Endothelial cell of umbilical vein (primary cell): Measurements from ENCODE around the gene NCKAP5. TPM values are rescaled to one million over a fixed set of nuclear protein-coding genes. Genes with fewer than 3 reads are reported as not detected.

Experiments used
- BruUV-seq: library from RNA; stranded (reverse); fragments of 400-500 nt; replicated peaks from 2 replicates; lab custom pipeline; 2021; lab: Mats Ljungman, UMichigan
- CTCF ChIA-PET: fragments of 300-600, 350-600 bp; sonication (Branson Sonifier 250); formaldehyde crosslinking; loops from one replicate; lab custom pipeline; 2021; ENCODE audit warnings: antibody characterized with exemption, inconsistent platforms; lab: Charles Lee
- POLR2A ChIA-PET: fragments of 300-600, 350-600 bp; sonication (Branson Sonifier 250); formaldehyde crosslinking; loops from one replicate; lab custom pipeline; 2021; ENCODE audit warnings: antibody characterized with exemption, inconsistent platforms; lab: Charles Lee
- DNase-seq: peaks from one replicate; pipeline ENCODE4 v3.0.0-alpha.2; 2011; ENCODE audit warnings: low read depth, low spot score
- FAIRE-seq: peaks from 2 replicates; lab custom pipeline; 2011; peaks lifted over from hg19 to GRCh38; lab: Jason Lieb, UNC
- H2AFZ ChIP-seq: 2 replicates; pipeline ENCODE4 v1.6.0; 2012; ENCODE audit warnings: low read depth, low read length, control low read depth, inconsistent platforms
- H3K27ac ChIP-seq: 2 replicates; pipeline ENCODE4 v1.5.1; 2011; ENCODE audit warnings: low read depth, mild to moderate bottlenecking, control low read depth, low read length, moderate library complexity; ENCODE audit not compliant: insufficient read depth
- H3K27me3 ChIP-seq, 2 experiments: 2 replicates each; pipeline versions ENCODE4 v1.6.0 to v1.6.1; 2011; ENCODE audit warnings: low read length in 2 of 2, mixed read lengths in 1 of 2; ENCODE audit not compliant: control insufficient read depth in 2 of 2, insufficient read depth in 2 of 2
- H3K36me3 ChIP-seq, 2 experiments: 2 replicates in 1 of 2; 3 replicates in 1 of 2; pipeline ENCODE4 v1.5.1; 2011; ENCODE audit warnings: low read length in 2 of 2, mild to moderate bottlenecking in 1 of 2, moderate library complexity in 1 of 2; ENCODE audit not compliant: control insufficient read depth in 2 of 2, insufficient read depth in 2 of 2; ENCODE audit errors: extremely low read depth in 1 of 2
- H3K4me1 ChIP-seq: 3 replicates; pipeline ENCODE4 v1.5.1; 2011; ENCODE audit warnings: mild to moderate bottlenecking, low read length; ENCODE audit not compliant: control insufficient read depth, insufficient read depth; ENCODE audit errors: extremely low read depth
- H3K4me2 ChIP-seq: 2 replicates; pipeline ENCODE4 v1.6.1; 2011; ENCODE audit warnings: low read length, control low read depth, mixed read lengths; ENCODE audit not compliant: insufficient read depth
- H3K4me3 ChIP-seq, 3 experiments: fragments of 200-600 bp in 1 of 3; sonication (generic), shearing (Covaris generic) in 1 of 3; replicated peaks in 1 of 3; 2 replicates each; pipeline ENCODE4 v1.5.1; 2011 to 2016; ENCODE audit warnings: control low read depth in 3 of 3, low read length in 3 of 3, mild to moderate bottlenecking in 2 of 3, inconsistent platforms in 1 of 3, low read depth in 1 of 3, moderate library complexity in 1 of 3; ENCODE audit not compliant: insufficient read depth in 1 of 3
- H3K79me2 ChIP-seq: 2 replicates; pipeline ENCODE4 v1.6.0; 2012; ENCODE audit warnings: low read length, inconsistent platforms; ENCODE audit not compliant: control insufficient read depth, insufficient read depth
- H3K9ac ChIP-seq: replicated peaks from 2 replicates; pipeline ENCODE3; 2011; ENCODE audit warnings: low read length, control low read depth; ENCODE audit not compliant: insufficient read depth; ENCODE audit errors: extremely low read depth
- H3K9me1 ChIP-seq: replicated peaks from 3 replicates; pipeline ENCODE4 v1.6.0; 2011; ENCODE audit warnings: mild to moderate bottlenecking, low read length; ENCODE audit not compliant: control insufficient read depth, insufficient read depth; ENCODE audit errors: extremely low read depth
- H3K9me3 ChIP-seq: replicated peaks from 2 replicates; pipeline ENCODE4 v1.5.1; 2012; ENCODE audit warnings: low read length, inconsistent platforms; ENCODE audit not compliant: control insufficient read depth, insufficient read depth
- H4K20me1 ChIP-seq: replicated peaks from 2 replicates; pipeline ENCODE3; 2011; ENCODE audit warnings: mild to moderate bottlenecking, low read length; ENCODE audit not compliant: control insufficient read depth, insufficient read depth; ENCODE audit errors: extremely low read depth
- CTCF ChIP-seq, 2 donors: IDR thresholded peaks; 1 replicate in 1 of 2; 2 replicates in 1 of 2; pipeline ENCODE4 v1.5.1; 2011; ENCODE audit warnings: low read length in 2 of 2, mild to moderate bottlenecking in 2 of 2, moderate library complexity in 2 of 2, control low read depth in 1 of 2, inconsistent platforms in 1 of 2, low read depth in 1 of 2; ENCODE audit not compliant: insufficient read depth in 1 of 2; ENCODE audit errors: extremely low read depth in 1 of 2
- EZH2 ChIP-seq: IDR thresholded peaks from 2 replicates; pipeline ENCODE4 v1.6.1; 2012; ENCODE audit warnings: borderline replicate concordance, low read depth, mild to moderate bottlenecking, moderate library complexity, low read length, inconsistent platforms; ENCODE audit not compliant: severe bottlenecking
- FOS ChIP-seq: IDR thresholded peaks from 2 replicates; pipeline ENCODE4 v1.6.1; 2011; ENCODE audit warnings: mild to moderate bottlenecking, low read length, moderate library complexity, borderline replicate concordance; ENCODE audit not compliant: insufficient read depth
- JUN ChIP-seq: IDR thresholded peaks from 2 replicates; pipeline ENCODE4 v1.6.1; 2011; ENCODE audit warnings: borderline replicate concordance, low read depth; ENCODE audit not compliant: insufficient read length, insufficient read depth
- MAX ChIP-seq: IDR thresholded peaks from 2 replicates; pipeline ENCODE4 v1.6.1; 2011; ENCODE audit not compliant: insufficient read depth, insufficient read length
- MYC ChIP-seq: IDR thresholded peaks from one replicate; pipeline ENCODE4 v1.6.1; 2011; ENCODE audit warnings: mild to moderate bottlenecking, low read depth, low read length
- POLR2A ChIP-seq: IDR thresholded peaks from 2 replicates; pipeline ENCODE4 v1.6.1; 2012; ENCODE audit warnings: low read depth, mild to moderate bottlenecking, control low read depth, low read length
- POLR2AphosphoS5 ChIP-seq: IDR thresholded peaks from 2 replicates; pipeline ENCODE4 v1.6.1; 2012; ENCODE audit warnings: low read depth, mild to moderate bottlenecking, control low read depth, low read length, moderate library complexity; ENCODE audit not compliant: insufficient read depth
- dilution Hi-C: fragments of 300-500 bp; cut with MboI; formaldehyde crosslinking; loops from one replicate; pipeline ENCODE4 v1.15.0; 2019; ENCODE audit warnings: low sequenced_read_pairs; ENCODE audit not compliant: extremely low pct_ligation_motif_present
- intact Hi-C: fragments of 100-400 bp; cut with micrococcal nuclease; formaldehyde crosslinking; loops from one replicate; pipeline ENCODE4 v1.10.0; 2022
- polyA plus RNA-seq, 4 experiments: library from polyadenylated mRNA; depleted of rRNA in 3 of 4; stranded (reverse) in 3 of 4; unstranded in 1 of 4; fragments of >200 nt; gene quantifications; 2 replicates each; pipeline versions ENCODE4 v1.2.1 to v1.2.3, GENCODE V29; 2011 to 2012; ENCODE audit warnings: missing spikeins in 1 of 4
- total RNA-seq: library from RNA; stranded (reverse); gene quantifications from 2 replicates; pipeline ENCODE4 v1.2.3, GENCODE V29; 2021

NCKAP5 gene
- total and polyA plus RNA-seq, 2 donors (not counting 3 experiments of a cell fraction or from before 2014, with no cell fraction given), result 0.47 to 3.3 TPM

- H3K9me1 ChIP-seq, result no peaks in the 10 kb centered on the region
- no TSS peak for BruUV-seq
- DNase-seq, result no peak
- no peak overlapping the region for H3K9ac ChIP-seq
- intact Hi-C loops, result no loop called here
- no peak overlapping the region for H3K27ac ChIP-seq
- dilution Hi-C loops, result no loop called here
- no peaks in the 10 kb centered on the region for H3K27me3 ChIP-seq
- ChIA-PET POLR2A (no interaction called here), CTCF (no interaction called here)
- FAIRE-seq, result no peak
- H3K9me3 ChIP-seq, result no peaks in the 10 kb centered on the region
- no peaks in the 10 kb centered on the region for H3K79me2 ChIP-seq
- no peaks in the 10 kb centered on the region for H3K36me3 ChIP-seq
- H3K4me1 ChIP-seq, result no peaks in the 10 kb centered on the region
- H3K4me3 ChIP-seq, result no peak overlapping the region
- no peak overlapping the region for H2AFZ ChIP-seq
- no peak for TF ChIP-seq EZH2
- no peak for TF ChIP-seq POLR2AphosphoS5
- TF ChIP-seq JUN, result no peak
- no peak for TF ChIP-seq MAX
- TF ChIP-seq POLR2A, result no peak
- H3K4me2 ChIP-seq, result no peak overlapping the region
- H4K20me1 ChIP-seq, result no peaks in the 10 kb centered on the region
These were observed 15.0 kb downstream of the NCKAP5 start for GRCh38 chr2:133553251-133553650.

DNA sequence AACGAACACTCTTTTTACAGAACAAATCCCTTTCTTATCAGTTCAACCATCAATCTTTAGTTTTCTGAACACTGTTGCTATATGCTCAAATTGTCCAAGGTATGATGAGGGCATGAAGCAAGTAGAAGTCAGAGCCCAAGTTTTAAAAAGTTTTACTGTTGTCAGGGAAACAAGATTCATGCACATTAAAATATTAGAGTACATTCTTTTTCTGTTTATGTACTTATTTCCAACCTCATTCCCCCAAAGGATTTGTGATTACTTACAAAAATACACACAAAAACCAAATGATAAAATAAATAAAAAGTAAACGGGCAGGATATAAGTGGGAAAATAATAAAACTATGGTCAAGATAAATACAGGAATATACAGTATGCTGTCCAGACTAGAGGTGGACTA, 15.4 kb downstream of the NCKAP5 start:
- H3K79me2 ChIP-seq, result no peaks in the 10 kb centered on the region
- H4K20me1 ChIP-seq, result no peaks in the 10 kb centered on the region
- DNase-seq (no peak), FAIRE-seq (no peak)
- no peaks in the 10 kb centered on the region for H3K9me1 ChIP-seq
- no peak overlapping the region for H3K4me2 ChIP-seq
- dilution Hi-C loops, result no loop called here
- H3K36me3 ChIP-seq, result no peaks in the 10 kb centered on the region
- no peaks in the 10 kb centered on the region for H3K4me1 ChIP-seq
- intact Hi-C loops, result no loop called here
- no peaks in the 10 kb centered on the region for H3K27me3 ChIP-seq
- H3K9me3 ChIP-seq, result no peaks in the 10 kb centered on the region
- no peak overlapping the region for H3K4me3 ChIP-seq
- no peak overlapping the region for H3K9ac ChIP-seq
- ChIA-PET CTCF (no interaction called here), POLR2A (no interaction called here)
- H2AFZ ChIP-seq, result no peak overlapping the region
- TF ChIP-seq EZH2 (no peak), POLR2A (no peak), MAX (no peak), CTCF (IDR thresholded peaks at IDR 0.05; ENCODE audit: extremely low read depth in 1 of 2, insufficient read depth in 1 of 2, low read depth in 1 of 2, low read length in 2 of 2) (no peak), FOS (no peak), MYC (no peak)
- BruUV-seq, result no TSS peak
- no peak overlapping the region for H3K27ac ChIP-seq
